IPS-18a (cell line): ENCODE data around the gene CNPY2.
A peak's percentile ranks its signal among the peaks of the same experiment; 100 is the strongest.
"Not testable (repeated sequence)": the region's sequence is repeated elsewhere in the genome, so short reads cannot be mapped to it uniquely, and the experiment has no call there.

Experiments used
- H3K27ac ChIP-seq: one replicate; pipeline ENCODE4 v1.5.1; 2013; ENCODE audit warnings: low read length
- H3K27me3 ChIP-seq: one replicate; pipeline ENCODE4 v1.6.1; 2013; ENCODE audit warnings: mild to moderate bottlenecking, low read length; ENCODE audit not compliant: control insufficient read depth, insufficient read depth
- H3K36me3 ChIP-seq: one replicate; pipeline ENCODE4 v1.6.1; 2013; ENCODE audit warnings: low read depth, low read length; ENCODE audit not compliant: control insufficient read depth
- H3K4me1 ChIP-seq: one replicate; pipeline ENCODE4 v1.6.1; 2013; ENCODE audit warnings: low read depth, low read length; ENCODE audit not compliant: control insufficient read depth
- H3K4me3 ChIP-seq: one replicate; pipeline ENCODE4 v1.5.1; 2013; ENCODE audit warnings: low read length
- H3K9ac ChIP-seq: one replicate; pipeline ENCODE4 v1.6.1; 2013; ENCODE audit warnings: mild to moderate bottlenecking, low read length, moderate library complexity
- H3K9me3 ChIP-seq: one replicate; pipeline ENCODE4 v1.6.1; 2013; ENCODE audit warnings: low read depth, low read length; ENCODE audit not compliant: control insufficient read depth

CNPY2 gene

DNA sequence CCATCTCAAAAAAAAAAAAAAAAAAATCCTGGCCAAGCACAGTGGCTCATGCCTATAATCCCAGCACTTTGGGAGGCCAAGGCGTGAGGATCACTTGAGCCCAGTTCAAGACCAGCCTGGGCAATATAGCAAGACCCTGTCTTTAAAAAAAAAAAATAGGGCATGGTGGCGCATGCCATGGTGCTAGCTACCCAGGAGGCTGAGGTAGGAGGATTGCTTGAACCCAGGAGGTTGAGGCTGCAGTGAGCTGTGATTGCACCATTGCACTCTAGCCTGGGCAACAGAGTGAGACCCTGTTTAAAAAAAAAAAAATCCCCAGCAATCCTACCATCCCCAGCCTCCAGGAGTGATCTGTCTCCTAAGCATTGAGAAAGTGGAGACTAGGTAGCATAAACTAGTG lies 26.5 kb upstream of the CNPY2 start:
- H3K9ac ChIP-seq, H3K27me3 ChIP-seq, H3K27ac ChIP-seq, H3K4me3 ChIP-seq, H3K9me3 ChIP-seq: not testable (repeated sequence)
- peaks cover 22% of the 10 kb centered on the region for H3K4me1 ChIP-seq
- peaks cover 22% of the 10 kb centered on the region for H3K36me3 ChIP-seq

- H3K27ac ChIP-seq = no peak overlapping the region
- no peaks in the 10 kb centered on the region for H3K27me3 ChIP-seq
- H3K4me1 ChIP-seq = peaks cover 22% of the 10 kb centered on the region
- H3K9me3 ChIP-seq = no peaks in the 10 kb centered on the region
- no peak overlapping the region for H3K4me3 ChIP-seq
- H3K36me3 ChIP-seq = peaks cover 22% of the 10 kb centered on the region
- no peak overlapping the region for H3K9ac ChIP-seq
Measured at GRCh38 chr12:56341616-56342015, 25.8 kb upstream of the CNPY2 start.

DNA sequence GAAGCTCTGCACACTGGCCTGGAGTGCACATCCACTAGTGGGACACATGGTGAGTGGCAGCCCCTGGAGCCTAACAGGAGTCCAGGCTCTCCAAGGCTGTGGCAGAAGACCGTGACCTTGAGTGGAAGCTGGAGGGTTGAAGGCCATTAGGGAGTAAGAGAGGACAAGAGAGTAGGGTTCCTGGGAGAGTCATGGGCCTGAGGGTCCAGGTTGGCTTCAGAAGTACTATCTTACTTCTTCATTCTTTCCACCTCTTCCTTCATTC lies 23.3 kb upstream of the CNPY2 start:
- no peak overlapping the region for H3K9ac ChIP-seq
- peaks cover 15% of the 10 kb centered on the region for H3K36me3 ChIP-seq
- peaks cover 28% of the 10 kb centered on the region for H3K4me1 ChIP-seq
- H3K9me3 ChIP-seq = no peaks in the 10 kb centered on the region
- H3K4me3 ChIP-seq = peak overlapping the region; percentile 1
- no peaks in the 10 kb centered on the region for H3K27me3 ChIP-seq
- H3K27ac ChIP-seq = no peak overlapping the region

DNA sequence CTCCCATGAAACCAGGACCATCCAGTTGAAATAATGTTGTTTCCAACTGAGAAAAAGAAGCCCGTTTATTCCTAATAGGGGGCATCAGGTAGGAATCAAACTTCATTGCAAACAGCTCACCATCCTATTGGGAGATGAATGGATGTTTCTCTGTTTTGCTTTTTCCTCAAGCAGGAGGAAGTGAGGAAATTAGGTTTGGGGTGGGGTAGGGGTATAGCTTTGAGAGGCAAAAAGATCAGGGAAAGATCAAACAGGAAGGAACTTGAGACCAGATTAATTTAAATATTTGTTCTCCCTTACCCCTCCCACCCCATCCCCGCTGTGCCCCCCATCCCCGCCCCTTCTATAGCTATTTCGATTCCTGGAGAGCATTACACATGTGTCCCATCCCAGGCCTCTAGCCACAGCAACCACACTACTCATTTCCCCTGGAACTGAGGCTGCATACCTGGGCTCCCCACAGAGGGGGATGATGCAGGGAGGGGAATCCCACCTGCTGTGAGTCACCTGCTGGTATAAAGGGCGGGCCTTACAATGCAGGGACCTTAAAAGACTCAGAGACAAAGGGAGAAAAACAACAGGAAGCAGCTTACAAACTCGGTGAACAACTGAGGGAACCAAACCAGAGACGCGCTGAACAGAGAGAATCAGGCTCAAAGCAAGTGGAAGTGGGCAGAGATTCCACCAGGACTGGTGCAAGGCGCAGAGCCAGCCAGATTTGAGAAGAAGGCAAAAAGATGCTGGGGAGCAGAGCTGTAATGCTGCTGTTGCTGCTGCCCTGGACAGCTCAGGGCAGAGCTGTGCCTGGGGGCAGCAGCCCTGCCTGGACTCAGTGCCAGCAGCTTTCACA lies 22.7 kb upstream of the CNPY2 start, which contains the start of gene IL23A:
TSS of gene IL23A (plus strand) at position 577 of the 850 bp plus-strand sequence. CDS start at position 738, 161 bp downstream.
- H3K4me3 ChIP-seq = peak within 1 kb of the TSS; percentile 18
- H3K4me1 ChIP-seq = peaks cover 28% of the 10 kb centered on the region
- no peaks in the 10 kb centered on the region for H3K27me3 ChIP-seq
- H3K9ac ChIP-seq = no peak within 1 kb of the TSS
- no peak within 1 kb of the TSS for H3K27ac ChIP-seq
- H3K9me3 ChIP-seq = no peaks in the 10 kb centered on the region
- peaks cover 10% of the 10 kb centered on the region for H3K36me3 ChIP-seq

DNA sequence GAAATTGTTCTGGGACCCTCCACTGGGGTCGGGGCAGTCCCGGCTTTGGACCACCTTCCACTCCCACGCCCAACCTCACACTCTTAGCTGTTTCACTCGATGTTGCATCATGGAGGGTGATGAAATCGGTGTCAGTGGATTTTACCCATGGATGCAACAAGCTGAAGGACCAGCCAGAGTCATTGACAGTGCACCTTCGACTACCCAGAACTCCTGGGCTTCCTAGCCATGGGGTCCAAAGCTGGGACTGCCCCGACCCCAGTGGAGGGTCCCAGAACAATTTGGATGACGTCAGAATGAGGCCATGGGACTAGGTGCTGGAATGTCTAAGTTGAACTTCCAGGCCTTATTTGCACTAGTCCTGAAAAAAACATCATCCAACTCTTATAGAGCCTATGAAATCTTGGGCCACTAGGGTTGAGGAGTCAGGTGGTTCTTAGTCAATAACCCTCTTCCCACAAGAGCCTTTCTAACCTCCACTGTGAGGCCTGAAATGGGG lies 22.0 kb upstream of the CNPY2 start:
- H3K27me3 ChIP-seq = no peaks in the 10 kb centered on the region
- H3K36me3 ChIP-seq = peaks cover 4% of the 10 kb centered on the region
- H3K4me3 ChIP-seq = peak overlapping the region; percentile 18
- no peak overlapping the region for H3K9ac ChIP-seq
- H3K4me1 ChIP-seq = peaks cover 34% of the 10 kb centered on the region
- no peaks in the 10 kb centered on the region for H3K9me3 ChIP-seq
- no peak overlapping the region for H3K27ac ChIP-seq

DNA sequence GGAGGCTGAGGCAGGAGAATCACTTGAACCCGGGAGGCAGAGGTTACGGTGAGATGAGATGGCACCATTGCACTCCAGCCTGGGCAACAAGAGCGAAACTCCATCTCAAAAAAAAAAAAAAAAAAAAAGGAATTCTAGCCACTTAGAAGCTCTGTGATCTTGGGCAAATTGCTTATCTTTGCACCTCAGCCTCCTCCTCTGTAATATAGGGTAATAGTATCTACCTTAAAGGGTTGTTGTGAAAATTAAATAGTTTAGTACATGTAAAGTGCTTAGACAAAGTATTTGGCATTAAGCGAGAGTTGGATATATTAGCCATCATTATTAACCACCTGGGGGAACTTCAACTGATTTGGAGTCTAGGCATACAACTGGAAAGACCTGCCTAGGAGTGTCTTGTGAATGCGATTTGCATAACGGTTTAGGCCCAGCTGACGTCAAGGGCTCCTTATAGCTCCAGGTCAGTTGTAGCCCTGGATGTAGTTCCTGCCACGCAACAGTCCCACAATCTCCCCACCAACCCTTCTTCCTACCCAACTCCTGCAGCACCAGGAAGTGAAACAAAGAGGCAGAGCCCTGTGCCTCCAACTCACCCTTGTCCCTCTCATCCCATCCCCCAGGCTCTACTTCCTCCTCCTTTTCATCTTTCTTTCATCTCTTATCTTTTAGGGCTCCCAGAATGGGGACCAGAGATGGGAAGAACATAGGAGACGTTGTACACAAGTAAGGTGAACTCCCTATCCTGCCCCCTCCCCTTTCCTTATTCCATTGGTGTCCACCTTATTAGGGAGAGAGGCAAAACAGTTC lies 20.8 kb upstream of the CNPY2 start:
- no peaks in the 10 kb centered on the region for H3K27me3 ChIP-seq
- H3K4me1 ChIP-seq = peaks cover 34% of the 10 kb centered on the region
- no peaks in the 10 kb centered on the region for H3K9me3 ChIP-seq
- H3K4me3 ChIP-seq = no peak overlapping the region
- no peak overlapping the region for H3K9ac ChIP-seq
- H3K36me3 ChIP-seq = no peaks in the 10 kb centered on the region
- H3K27ac ChIP-seq = no peak overlapping the region

GRCh38 chr12:56335527-56335926 lies 19.7 kb upstream of the CNPY2 start:
- not testable (repeated sequence) for H3K9ac ChIP-seq, H3K27me3 ChIP-seq, H3K9me3 ChIP-seq, H3K27ac ChIP-seq, H3K36me3 ChIP-seq, H3K4me3 ChIP-seq
- H3K4me1 ChIP-seq = peaks cover 34% of the 10 kb centered on the region

DNA sequence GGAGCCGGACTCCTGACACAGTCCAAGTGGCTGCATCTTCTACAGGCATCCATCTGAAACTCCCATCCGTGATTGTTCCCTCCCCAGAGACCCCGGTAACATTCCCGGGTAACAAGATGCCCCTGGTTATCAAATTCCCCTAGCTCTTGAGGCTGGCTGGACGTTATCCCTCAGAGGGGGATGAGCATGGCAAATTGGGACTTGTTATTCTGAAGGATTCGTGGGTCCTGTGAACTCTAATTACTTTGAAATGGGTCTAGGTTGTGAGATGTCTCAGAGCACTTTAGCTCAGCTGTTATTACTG lies 18.7 kb upstream of the CNPY2 start:
- Histone ChIP-seq H3K9ac (peak overlapping the region; percentile 79), H3K36me3 (no peaks in the 10 kb centered on the region), H3K27ac (peak overlapping the region; percentile 62), H3K4me1 (peaks cover 30% of the 10 kb centered on the region), H3K27me3 (no peaks in the 10 kb centered on the region), H3K9me3 (no peaks in the 10 kb centered on the region), H3K4me3 (peak overlapping the region; percentile 78)

DNA sequence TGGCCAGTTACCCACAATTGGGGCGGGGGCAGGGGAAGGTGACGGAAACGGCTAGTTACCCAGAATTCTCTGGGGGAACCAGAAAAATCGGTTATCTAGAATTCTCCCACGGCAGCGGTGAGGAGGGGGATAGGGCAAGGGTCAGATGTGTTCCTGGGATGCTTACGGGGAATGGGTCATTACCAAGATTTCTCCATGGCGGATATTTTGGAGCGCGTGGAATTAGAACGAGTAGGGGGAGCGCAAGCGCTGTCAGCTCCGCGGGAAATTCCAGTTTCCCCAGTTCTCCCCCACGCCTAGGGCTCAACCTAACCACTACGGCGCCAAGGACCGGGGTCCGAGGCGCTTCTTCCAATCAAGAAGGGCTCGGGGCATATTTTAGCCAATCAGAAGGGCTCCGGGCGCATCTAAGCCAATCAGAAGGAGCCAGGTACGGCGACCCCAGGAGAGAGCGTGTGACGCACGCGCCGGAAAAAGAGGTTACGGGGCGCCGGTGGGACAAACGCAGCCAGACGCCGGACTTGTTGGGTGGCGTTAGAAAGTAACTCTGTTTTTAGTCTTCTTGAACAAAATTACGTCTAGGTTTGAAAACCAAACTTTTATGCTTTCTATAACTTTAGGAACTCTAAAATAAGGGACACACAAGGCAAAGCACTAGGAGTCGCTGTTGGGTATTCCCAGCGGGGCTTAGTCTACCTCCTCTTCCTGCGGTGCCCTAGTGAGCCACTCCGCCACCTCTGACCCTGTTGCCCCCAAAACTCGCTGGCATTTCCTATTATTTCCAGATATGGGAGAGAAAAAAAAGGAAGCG lies 18.1 kb upstream of the CNPY2 start, which contains the start of gene PAN2:
TSS of gene PAN2 (minus strand) at position 322 of the 811 bp plus-strand sequence. CDS start 906 bp downstream, outside the sequence.
- peak within 1 kb of the TSS; percentile 79 for H3K9ac ChIP-seq
- peak within 1 kb of the TSS; percentile 91 for H3K27ac ChIP-seq
- H3K4me1 ChIP-seq = peaks cover 25% of the 10 kb centered on the region
- H3K4me3 ChIP-seq = peak within 1 kb of the TSS; percentile 78
- H3K27me3 ChIP-seq = no peaks in the 10 kb centered on the region
- no peaks in the 10 kb centered on the region for H3K9me3 ChIP-seq
- no peaks in the 10 kb centered on the region for H3K36me3 ChIP-seq

GRCh38 chr12:56333197-56333678 lies 17.4 kb upstream of the CNPY2 start:
- H3K4me1 ChIP-seq = peaks cover 20% of the 10 kb centered on the region
- H3K36me3 ChIP-seq = no peaks in the 10 kb centered on the region
- peak overlapping the region; percentile 78 for H3K4me3 ChIP-seq
- peak overlapping the region; percentile 79 for H3K9ac ChIP-seq
- peak overlapping the region; percentile 91 for H3K27ac ChIP-seq
- H3K27me3 ChIP-seq = no peaks in the 10 kb centered on the region
- no peaks in the 10 kb centered on the region for H3K9me3 ChIP-seq
